Stimulated activated CD4-positive, alpha-beta T cell treated with anti-CD3 and anti-CD28 coated beads, Interleukin-1b, Interleukin-23, amount 100 ng/mL, for 24 hours (primary cell): ENCODE results near the gene BBS2.
"Not testable (repeated sequence)": the region's sequence is repeated elsewhere in the genome, so short reads cannot be mapped to it uniquely, and the experiment has no call there.

Experiments used
- DNase-seq, 4 experiments: peaks; one replicate each; pipeline ENCODE4 v3.0.0-alpha.2; 2020; ENCODE audit warnings: low read depth in 4 of 4, low spot score in 1 of 4

The BBS2 gene

DNA sequence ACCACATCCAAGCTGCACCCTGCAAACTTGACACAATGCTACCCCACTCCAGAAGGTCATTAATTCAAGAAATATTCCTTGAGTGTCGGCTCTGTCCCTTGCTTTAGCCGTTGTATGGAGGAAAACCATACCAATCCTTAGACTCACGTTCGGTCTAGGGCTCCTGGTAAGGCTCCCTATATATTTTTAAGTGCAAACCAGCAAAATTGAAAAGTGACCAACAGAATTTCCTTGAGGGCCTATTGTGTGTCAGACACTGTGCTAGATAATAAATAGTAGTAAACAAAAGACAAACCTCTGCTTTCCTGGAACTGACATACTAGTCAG lies 390 bp upstream of the BBS2 start:
- DNase-seq: no peak

DNA sequence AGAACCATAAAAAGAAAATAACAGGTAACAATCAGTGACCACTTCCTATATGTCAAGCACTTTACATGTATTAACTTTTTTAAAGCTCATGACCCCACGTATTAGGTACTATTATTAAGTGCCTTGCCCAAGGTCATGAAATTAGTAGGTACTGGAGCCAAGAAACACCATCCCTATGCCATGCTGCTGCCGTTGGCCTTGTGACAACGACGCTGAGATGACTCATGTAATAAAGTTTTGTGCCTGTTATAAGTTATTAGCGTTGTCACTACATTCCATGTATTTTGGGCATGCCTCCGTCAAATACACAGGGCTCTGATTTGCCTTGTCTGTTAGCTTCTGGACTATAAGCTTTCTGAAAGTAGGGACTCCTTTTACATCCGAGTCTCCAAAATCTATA lies 1.4 kb downstream of the BBS2 start:
- DNase-seq: no peak

DNA sequence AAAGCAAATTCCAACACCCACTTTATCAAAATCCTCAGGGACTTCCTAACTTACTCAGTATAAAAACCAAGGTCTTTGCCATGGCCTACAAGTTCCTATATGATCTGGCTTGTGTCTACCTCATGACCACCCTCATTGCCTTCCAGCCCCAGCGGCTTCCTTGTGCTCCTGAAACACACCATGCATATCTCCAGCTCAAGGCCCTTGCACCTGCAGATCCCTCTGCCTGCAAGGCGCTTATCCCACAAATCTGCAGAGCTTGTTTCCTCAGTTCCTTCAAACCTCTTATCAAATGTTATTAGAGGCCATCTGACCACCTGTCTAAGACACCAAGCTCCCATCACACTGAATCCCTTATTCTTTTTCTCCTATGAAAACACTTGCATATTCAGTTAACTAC lies 2.6 kb downstream of the BBS2 start:
- DNase-seq: no peak

DNA sequence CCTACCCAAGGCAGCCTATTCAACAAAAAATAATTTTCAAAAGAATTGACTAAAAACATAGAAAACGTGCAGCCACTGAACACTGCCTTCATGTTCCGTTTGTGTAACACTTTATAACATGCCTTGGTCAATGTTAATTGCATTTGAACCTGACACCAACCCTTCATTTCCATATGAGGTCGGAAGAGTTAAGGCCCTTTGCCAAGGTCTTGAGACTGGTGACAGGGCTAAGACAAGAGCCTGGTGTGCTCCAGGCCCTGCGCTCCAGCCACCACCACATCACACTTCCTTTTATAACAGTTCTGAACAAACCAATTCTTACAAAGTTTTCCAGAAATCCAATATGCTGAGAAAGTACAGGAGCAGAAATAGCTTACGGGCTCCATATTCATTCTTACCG lies 4.2 kb downstream of the BBS2 start:
- DNase-seq: no peak

DNA sequence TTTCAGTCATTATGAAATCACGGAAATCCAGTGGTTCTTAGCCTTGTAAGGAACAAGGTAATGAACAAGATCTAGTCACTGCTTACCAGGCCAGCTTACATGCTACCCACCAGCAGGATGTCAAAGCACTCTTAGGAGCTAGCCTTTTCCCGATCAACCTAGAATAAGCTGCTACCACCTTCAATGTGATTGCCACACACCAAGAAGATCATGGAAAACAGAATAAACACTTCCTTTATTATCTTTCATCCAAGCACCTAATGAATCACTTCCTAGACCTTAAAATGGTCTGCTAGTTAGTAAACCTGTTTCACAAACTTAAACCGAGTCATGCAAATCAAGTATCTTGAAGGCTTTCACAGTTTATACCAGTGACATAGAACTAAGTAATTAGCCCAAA lies 5.0 kb downstream of the BBS2 start:
- no peak for DNase-seq

DNA sequence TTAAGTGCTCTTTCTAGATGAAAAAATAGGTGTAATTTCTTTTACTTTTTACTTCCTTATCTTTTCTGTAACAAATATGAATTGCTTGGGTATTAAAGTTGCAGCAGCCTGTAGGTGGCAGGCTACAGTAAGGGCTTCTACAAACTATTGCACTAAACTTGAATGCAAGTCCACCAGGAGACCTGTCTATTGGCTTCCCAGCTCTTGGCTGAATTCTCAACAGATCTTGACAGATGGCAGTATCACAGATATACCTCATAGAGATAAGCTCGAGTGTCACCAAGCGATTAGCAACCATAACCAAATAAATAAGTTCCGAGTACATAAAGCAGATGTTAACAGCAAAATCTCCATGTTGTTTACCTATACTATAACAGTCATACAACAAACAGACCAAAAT lies 5.9 kb downstream of the BBS2 start:
- DNase-seq: peak in 1 of 4 experiments; percentile 2

DNA sequence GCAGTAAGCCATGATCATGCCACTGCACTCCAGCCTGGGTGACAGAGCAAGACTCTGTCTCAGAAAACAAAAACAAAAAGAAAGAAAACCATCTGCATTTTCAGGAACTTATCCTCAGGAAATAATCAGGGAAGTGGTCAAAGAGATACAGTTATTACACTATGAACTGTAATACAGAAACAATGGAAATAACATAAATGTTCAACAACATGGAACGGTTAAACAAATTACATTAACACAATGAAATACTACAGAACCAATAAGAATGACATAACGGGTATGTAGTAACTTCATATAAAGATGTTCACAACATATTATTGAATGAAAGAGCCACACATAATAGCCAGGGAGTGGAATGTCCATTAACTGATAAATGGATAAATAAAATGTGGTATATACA lies 6.7 kb downstream of the BBS2 start:
- DNase-seq: no peak

DNA sequence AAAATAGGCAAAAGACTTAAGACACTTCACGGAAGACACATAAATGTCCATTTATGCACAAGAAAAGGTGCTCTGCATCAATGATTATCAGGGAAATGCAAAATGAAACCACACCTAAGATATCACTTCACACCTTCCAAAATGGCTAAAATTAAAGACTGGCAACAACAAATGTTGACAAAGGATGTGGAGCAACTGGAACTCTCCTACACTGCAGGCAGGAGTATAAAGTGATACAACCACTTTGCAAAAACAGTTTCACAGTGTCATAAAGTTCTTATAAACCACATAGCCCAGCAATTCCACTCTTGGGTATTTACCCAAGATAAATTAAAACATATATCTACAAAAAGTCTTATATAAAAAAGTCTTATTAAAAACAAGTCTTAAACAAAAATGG lies 7.8 kb downstream of the BBS2 start:
- no peak for DNase-seq

DNA sequence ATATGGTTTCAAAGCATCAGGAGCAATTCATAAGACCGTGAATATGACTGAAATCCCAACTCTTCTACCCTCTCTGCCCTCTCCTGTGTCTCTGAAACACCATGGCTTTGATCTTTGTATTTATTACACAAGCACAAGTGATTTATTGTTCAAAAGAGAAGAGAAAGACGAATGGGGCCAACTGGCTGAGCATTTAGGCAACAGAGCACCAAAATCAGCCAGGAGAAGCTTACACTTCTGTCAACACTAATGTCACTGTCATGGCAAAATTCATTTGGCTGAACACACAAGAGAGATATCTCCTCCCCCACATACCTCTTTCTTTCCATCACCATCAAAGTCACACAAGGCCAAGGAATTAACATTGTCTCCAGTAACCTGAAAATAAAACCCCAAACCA lies 9.3 kb downstream of the BBS2 start:
- DNase-seq: no peak

DNA sequence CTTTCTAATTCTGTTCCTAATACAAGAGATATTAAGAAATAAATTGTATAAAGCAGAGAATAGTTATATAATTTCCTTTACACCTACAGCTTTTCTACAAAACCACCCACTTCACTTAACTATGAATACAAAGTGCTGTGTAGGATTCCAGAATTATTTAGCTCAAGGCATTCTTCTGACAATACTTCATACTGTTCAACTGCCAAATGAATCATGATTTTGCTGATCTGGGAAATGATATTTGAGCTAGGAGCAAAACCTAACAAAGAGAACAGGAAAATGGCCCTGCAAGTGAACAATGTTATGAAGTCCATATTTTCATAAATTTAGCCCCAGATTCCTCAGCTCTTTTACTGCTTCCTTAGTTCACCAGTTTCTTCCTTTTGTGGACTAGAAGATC lies 12.9 kb downstream of the BBS2 start:
- DNase-seq: no peak

DNA sequence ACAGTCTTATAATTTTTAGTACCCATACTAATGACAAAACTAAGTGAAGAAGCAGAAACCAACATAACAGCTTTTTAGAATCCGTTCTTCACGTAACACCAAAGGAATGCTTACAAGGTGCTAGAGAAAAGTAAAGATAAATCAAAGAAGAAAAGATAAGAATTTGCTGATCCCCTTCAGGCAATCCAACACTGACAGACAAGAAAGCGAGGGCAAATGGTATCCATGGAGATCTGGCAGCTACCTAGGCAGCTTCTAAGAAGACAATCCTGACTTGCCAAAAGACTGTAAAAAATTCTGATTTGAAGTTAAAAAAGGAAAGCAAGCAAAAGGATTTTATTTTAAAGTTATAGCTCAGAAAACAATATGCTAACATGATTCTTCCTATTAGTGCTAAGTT lies 14.6 kb downstream of the BBS2 start:
- no peak for DNase-seq

DNA sequence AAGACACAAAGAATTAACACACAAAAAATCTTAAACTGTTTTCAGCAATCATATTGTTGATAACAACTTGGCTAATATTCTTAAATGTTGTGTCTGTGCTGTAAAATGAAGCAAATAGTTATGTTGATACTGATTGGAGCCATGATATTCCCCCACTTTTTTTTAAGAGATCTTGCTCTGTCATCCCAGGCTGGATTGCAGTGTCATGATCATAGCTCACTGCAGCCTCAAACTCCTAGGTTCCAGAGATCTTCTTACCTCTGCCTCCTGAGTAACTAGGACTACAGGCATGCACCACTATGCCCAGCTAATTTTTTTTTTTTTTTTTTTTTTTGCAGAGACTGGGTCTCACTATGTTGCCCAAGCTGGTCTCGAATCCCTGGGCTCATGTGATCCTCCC lies 26.0 kb downstream of the BBS2 start:
- DNase-seq: no peak

DNA sequence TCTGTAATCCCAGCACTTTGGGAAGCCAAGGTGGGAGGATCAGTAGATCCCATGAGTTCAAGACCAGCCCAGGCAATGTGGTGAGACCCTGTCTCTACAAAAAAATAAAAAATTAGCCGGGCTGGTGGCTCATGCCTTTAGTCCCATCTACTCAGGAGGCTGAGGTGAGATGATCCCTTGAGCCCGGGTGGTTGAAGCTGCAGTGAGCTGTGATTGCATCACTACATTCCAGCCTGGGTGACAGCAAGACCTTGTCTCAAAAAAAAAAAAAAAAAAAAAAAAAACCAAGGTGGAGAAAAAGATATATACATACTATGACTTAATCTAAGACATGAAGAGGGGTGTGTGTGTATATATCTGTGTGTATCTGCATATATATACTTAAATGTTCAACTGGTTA lies 26.7 kb downstream of the BBS2 start:
- DNase-seq: no peak

DNA sequence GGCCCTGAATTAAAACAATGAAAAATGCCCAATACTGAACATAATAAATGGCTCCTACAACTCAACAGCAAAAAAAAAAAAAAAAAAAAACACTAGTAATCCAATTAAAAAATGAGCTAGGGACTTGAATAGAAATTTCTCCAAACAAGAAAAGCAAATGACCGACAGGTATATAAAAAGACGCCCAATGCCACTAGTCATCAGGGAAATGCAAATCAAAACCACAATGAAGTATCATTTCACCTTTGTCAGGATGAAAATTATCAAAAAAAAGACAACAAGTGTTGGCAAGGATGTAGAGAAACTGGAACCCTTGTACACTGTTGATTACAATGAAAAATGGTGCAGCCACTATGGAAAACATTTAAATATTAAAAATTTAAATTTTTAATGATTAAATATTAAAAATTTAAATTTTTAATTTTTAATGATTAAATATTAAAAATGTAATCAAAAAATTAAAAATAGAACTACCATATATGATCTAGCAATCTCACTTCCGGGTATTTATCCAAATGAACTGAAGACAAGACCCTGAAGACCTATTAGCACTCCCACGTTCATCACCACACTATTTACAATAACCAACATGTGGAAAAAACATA lies 28.1 kb downstream of the BBS2 start:
- DNase-seq: no peak

DNA sequence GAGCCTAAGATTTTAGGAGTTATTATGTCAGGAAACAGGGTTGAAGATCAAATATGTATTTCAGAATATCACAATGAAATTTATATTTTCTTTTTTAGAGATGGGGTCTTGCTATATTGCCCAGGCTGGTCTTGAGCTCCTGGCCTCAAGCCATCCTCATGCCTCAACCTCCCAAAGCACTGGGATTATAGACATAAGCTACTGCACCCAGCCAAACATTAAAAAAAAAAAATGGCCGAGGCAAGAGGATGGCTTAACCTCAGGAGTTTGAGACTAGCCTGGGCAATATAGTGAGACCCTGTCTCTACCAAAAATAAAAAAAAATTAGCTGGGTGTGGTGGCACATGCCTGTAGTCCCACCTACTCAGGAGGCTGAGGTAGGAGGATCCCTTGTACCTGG lies 31.0 kb downstream of the BBS2 start:
- DNase-seq: not testable (repeated sequence)

DNA sequence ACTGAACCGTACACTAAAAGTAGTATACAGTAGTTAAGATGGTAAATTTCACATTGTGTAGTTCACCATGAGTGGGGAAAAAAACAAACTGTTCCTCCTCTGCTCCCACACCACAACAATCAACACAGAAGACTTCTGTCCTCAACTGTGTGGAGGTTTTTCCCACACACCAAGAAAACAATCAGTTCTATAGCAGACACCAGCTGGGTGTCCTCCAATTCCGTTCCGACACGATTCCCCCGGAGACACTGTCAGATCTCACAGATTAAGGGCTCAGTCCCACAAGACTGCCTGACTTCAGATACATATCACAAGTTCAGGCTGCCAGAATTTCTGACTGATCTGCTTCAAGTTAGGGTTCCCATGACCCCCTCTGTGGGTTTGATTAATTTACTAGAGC lies 31.8 kb downstream of the BBS2 start:
- no peak for DNase-seq

DNA sequence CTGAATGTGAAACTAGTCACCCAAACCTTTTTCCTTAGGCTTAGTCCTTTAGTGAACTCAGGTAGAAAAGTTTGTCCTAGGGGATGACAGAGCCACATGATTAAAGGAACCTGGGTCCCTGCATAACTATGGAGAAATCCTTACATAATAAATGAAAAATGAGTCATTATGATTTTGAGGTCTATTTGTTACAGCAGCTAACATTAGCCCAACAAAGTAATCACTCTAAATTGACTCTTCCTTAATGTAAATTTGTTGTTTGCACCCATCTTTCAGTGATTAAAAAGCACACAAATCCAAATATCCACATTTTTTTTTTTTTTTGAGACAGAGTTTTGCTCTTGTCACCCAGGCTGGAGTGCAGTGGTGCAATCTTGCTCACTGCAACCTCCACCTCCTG lies 36.4 kb downstream of the BBS2 start:
- DNase-seq: no peak

DNA sequence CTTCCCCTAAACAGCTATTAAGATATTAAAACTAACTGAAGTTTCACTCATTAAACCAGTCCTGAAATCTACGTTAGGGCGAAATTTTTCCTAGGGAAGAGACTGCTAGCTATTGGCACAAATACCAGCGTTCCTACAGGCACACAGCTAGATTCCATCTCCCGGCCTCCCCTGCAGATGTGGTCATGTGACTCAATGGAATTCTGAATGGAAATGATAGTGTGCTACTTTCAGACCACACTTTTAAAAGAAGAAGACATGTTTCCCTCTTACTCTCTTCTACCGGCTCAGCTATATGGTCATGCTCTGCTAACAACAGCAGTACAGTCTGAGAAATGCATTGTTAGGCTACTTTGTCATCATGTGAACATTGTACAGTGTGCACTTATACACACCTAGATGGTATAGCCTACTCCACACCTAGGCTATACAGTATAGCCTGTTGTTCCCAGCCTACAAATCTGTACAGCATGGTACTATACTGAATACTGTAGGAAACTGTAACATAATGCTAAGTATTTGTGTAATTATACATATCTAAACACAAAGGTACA lies 37.1 kb downstream of the BBS2 start:
- DNase-seq: no peak

DNA sequence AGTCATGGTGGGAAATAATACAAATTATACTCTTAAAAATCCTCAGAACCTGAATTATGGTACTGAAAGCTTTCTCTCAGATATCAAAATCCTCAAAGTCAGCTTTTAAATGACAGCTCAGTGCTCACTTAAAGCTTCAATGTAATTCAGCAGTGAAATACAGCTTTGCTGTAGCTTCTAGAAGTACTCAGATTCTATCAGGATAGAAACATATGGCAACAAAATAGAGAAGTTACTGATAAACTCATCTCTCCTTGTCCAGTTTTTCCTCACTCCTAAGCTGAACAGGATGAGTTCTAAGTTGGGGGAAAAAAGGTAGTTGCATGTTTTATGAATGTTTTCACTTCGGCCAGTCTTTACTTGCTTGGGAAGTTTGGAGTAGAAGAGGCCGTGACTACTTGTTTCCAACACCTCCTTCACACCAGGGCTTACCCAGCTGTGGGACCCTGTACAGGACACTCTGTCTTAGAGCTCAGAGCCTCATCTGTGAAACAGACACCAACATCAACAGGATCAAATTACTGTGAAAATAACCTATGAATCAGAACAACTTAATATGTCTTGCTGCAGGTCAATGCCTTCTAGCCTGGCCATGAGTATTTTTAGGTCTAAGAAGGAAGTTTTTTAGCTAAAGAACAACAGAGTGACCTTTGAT lies 38.2 kb downstream of the BBS2 start:
- no peak for DNase-seq

DNA sequence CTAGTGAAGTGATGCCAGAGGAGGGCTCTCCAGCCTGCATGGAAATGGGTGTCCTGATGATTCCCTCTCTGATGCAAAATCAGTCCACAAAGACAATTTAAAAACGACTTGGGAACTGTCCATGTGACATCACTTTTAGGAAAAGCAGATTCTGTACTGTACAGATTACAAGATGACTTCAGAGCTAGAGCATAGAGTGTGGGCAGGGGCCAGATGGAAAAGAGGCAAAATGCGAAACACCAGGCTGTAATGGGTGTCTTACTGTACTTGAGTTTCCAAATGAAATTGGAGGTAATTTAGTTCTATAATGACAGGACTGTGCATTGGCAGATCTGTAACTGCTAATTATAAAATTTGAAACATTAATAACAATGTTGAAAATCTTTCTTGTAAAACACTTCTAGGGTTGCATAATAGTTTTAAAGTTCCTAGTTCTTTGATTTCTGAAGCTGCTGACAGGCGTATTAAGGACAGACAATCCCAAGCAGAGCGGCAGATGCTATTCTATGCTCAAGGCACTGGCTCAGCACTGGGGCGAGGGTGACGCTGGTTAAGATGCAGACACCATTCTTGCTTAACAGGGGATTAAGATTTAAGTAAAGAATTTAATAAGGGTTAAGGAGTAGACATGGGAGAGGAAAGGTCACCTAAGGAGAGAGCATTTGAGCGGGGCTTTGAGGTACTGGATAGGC lies 38.9 kb downstream of the BBS2 start:
- no peak for DNase-seq

DNA sequence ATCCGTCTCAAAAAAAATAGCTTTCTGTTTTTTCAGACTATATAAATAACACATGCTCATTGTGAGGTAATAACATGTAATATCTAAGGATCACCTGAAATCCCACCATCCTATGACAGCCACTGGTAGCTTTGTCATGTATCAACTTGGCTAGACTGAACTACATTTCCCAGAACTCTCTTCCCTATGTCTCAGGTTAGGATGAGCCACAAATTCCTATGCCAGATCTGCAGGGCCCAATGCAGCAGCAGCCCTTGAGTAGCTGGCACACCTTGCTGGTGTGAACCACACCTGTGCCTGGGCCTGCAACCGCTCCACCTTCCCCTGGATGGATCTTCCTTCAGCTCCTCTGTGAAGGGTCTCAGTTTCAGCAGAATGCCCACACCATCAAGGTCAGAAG lies 40.4 kb downstream of the BBS2 start:
- no peak for DNase-seq

DNA sequence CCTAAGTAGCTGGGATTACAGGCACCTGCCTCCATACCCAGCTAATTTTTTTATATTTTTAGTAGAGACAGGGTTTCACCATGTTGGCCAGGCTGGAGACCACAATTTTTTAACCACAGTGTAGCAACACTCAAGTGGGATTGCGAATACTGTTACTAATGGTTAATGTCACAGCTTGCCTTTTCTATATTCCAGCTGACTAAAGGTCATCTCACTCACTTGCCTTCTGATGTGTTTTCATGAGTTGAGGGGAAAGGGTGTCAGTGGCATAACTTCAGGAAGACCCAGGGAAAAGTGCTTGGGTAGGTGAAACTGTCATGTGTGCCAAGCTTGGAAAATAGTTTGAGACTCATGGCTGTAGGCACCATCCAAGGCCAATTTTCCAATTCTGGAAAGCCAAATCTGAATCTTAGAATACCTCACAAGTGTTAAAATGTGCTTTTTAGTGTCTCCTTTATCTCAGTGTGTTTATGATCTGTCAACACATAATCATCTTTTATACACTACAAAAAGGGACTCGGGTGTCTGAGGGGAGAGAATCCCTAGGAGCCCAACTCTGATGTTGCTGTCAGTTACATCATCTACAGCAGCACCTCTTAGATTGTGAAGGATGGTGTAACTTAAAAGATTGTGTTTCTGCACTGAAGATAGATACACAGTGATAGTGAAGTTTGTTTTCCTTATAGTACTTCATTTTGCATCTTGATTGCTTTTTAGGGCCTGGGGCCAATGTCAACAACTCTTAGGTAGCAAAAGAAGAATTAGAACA lies 41.4 kb downstream of the BBS2 start:
- no peak for DNase-seq
